ENCODE results near the gene CLEC9A.

DNA sequence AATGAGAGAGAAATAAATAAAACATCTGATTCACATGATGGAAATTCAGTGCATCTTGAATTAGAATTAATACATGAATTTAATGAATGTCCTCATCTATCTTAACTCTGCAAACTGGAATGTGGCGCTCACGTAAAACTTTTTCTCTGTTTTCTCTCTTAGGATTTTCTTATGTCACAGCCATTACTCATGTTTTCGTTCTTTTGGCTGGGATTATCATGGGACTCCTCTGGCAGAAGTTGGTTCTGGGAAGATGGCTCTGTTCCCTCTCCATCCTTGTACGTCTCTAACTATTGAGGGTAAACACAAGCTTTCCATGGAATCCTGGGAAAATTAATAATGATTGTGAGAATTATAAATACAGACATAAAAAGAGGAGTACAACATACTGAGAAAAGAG lies 15.0 kb upstream of the CLEC9A start:
- TF ChIP-seq, protein P1, sequence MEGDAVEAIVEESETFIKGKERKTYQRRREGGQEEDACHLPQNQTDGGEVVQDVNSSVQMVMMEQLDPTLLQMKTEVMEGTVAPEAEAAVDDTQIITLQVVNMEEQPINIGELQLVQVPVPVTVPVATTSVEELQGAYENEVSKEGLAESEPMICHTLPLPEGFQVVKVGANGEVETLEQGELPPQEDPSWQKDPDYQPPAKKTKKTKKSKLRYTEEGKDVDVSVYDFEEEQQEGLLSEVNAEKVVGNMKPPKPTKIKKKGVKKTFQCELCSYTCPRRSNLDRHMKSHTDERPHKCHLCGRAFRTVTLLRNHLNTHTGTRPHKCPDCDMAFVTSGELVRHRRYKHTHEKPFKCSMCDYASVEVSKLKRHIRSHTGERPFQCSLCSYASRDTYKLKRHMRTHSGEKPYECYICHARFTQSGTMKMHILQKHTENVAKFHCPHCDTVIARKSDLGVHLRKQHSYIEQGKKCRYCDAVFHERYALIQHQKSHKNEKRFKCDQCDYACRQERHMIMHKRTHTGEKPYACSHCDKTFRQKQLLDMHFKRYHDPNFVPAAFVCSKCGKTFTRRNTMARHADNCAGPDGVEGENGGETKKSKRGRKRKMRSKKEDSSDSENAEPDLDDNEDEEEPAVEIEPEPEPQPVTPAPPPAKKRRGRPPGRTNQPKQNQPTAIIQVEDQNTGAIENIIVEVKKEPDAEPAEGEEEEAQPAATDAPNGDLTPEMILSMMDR (conservative IDR thresholded peaks at IDR 0.05 in 1 of 2, IDR thresholded peaks at IDR 0.05 in 1 of 2; ENCODE audit: extremely low read depth in 1 of 2, insufficient read depth in 1 of 2, low read depth in 1 of 2, low read length in 2 of 2) = no peak
- TF ChIP-seq EZH2 (IDR thresholded peaks at IDR 0.05; ENCODE audit: borderline replicate concordance, low read length) = no peak

All from mammary epithelial cell (primary cell).